Omental fat pad (tissue), 4 donors: ENCODE results near the gene ALDH16A1. TPM values are rescaled to one million over a fixed set of nuclear protein-coding genes. Genes with fewer than 3 reads are reported as not detected.
A peak's percentile ranks its signal among the peaks of the same experiment; 100 is the strongest.

Source experiments
- ATAC-seq: fragments of 150-250 bp; one replicate; pipeline ENCODE4 v1.9.1; 2016; ENCODE audit warnings: mild to moderate bottlenecking, moderate library complexity; ENCODE audit not compliant: low FRiP score
- DNase-seq: peaks from one replicate; pipeline ENCODE4 v3.0.0-alpha.2; 2019; ENCODE audit warnings: low spot score
- CTCF ChIP-seq, 3 donors: fragments of 450-650 bp; IDR thresholded peaks; one replicate each; pipeline ENCODE4 v1.5.1; 2016 to 2017; ENCODE audit warnings: antibody characterized with exemption in 3 of 3, mild to moderate bottlenecking in 3 of 3, moderate library complexity in 2 of 3
- total RNA-seq, 4 donors: library from RNA; depleted of rRNA; stranded (reverse); fragments of >200 nt; gene quantifications; one replicate each; pipeline ENCODE4 v1.1.0, GENCODE V29; 2016

The ALDH16A1 gene
- total RNA-seq, 4 donors from 2014 or later = 20.3 to 48.1 (median 34.6) TPM

DNA sequence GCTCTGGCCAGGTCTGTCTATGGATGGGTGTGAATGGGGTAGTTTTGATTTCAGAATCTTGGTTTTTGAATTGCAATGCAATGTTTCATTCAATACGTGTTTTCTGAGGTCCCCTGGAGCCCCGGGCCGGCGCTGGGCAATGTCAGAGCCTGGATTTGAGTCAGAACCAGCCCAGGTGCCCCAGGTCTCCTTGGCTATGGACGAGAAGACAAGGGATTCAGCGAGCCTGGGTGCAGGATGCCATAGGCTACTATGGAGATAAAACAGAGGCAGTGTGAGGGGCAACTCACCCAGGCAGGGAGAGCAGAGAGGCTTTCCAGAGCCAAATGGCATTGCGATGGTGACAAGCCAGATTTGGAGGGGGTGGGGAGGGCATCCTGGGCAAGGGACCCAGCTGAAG is 33.2 kb downstream of the ALDH16A1 start:
- ATAC-seq (no peak), DNase-seq (no peak)
- no peak for TF ChIP-seq CTCF (IDR thresholded peaks at IDR 0.05)

- ATAC-seq (no peak), DNase-seq (no peak)
- TF ChIP-seq CTCF (IDR thresholded peaks at IDR 0.05) = no peak
Observed at GRCh38 chr19:49486710-49487276, 33.8 kb downstream of the ALDH16A1 start.

- TF ChIP-seq CTCF (IDR thresholded peaks at IDR 0.05) = no peak
- DNase-seq = peak; percentile 98
- ATAC-seq = peak; percentile 96
Observed at GRCh38 chr19:49487277-49488045, 34.4 kb downstream of the ALDH16A1 start, which contains the start of gene RPL13A. Gene RPL13A (plus strand): TSS chr19:49487608. CDS start chr19:49487630, 22 bp downstream.

DNA sequence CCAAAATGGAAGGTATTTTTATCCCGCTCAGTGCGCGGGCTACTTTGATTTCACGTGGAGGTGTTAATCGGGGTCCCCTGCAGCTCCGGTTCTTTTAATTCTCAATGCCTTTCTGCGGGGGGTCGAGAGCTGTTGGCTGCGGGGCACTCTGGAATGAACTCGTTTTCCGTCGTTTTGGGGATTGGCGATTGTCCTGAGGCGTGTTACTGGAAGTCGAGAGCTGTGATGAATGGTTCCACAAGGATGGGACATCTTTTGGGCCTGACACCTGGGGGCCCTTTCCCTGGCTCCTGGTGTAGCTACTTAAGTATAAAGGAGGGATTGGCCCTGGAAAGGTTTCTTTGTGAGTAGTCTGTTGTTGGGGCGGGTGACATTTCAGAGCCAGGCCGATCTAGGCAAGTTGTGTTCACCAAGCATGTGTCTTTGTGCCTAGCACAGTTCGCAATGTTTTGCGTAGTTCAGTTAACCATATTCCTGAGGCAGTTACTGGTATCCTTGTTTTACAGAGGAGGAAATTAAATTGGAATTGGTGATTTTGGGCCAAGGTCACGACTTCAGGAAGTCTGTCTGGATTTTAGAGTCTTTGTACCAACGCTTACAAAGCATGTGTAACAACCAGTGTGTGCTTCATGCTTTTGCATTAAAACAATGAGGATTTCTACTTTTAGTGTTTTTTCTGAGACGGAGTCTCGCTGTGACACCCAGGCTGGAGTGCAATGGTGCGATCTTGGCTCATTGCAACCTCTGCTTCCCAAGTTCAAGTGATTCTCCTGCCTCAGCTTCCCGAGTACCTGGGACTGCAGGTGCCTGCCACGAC is 35.2 kb downstream of the ALDH16A1 start:
- DNase-seq (no peak), ATAC-seq (no peak)
- TF ChIP-seq CTCF (IDR thresholded peaks at IDR 0.05) = no peak

DNA sequence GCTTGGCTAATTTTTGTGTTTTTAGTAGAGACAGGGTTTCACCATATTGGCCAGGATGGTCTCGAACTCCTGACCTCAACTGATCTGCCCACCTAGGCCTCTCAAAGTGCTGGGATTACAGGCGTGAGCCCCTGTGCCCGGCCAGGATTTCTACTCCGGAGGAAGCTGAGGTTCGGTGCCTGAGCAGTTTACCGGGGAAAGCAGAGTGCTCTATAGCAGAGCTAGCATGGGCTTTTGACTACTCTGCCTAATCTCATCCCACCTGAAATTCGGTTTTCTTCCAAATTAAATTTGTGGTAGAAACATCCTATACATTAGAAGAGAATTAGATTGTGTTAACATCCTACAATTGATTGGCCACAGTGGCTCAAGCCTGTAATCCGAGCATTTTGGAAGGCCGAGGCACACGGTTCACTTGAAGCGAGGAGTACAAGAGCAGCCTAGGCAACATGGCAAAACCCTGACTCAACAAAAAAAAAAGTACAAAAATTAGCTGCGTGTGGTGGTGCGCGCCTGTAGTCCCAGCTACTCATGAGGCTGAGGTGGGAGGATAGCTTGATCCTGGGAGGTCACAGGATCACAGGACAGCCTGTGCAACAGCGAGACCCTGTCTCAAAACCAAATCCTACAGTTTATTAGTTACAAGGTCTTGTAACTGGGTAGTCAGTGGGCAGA is 36.0 kb downstream of the ALDH16A1 start:
- DNase-seq (no peak), ATAC-seq (no peak)
- TF ChIP-seq CTCF (IDR thresholded peaks at IDR 0.05) = no peak

DNA sequence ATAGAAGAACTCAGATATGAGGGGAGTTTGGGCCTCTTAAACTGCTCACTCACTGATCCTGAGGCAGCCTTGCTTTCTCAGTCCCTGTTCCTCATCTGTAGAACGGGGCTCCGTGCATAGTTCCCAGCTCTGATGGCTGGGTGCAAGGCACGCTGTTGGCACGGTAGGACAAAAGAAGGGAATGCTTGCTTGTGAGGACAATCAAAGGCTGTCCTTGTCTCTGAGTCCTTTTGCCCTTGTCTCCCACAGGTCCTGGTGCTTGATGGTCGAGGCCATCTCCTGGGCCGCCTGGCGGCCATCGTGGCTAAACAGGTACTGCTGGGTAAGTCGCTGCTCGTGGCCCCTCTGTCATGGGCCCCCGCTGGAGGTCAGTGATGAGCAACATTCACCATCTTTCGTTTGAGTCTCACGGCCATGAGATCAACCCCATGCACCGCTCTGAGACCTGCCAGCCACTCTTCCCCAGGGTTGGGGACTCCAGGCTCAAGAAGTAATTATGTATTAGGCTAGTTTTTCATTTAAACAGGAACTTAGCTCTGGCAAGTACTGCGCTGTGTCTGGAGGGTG is 36.7 kb downstream of the ALDH16A1 start:
- DNase-seq = no peak
- no peak for TF ChIP-seq CTCF (IDR thresholded peaks at IDR 0.05)
- no peak for ATAC-seq
